ENCODE data around the gene NPEPPS.
A peak's percentile ranks its signal among the peaks of the same experiment; 100 is the strongest.
"Not testable (repeated sequence)": the region's sequence is repeated elsewhere in the genome, so short reads cannot be mapped to it uniquely, and the experiment has no call there.

NPEPPS gene

DNA sequence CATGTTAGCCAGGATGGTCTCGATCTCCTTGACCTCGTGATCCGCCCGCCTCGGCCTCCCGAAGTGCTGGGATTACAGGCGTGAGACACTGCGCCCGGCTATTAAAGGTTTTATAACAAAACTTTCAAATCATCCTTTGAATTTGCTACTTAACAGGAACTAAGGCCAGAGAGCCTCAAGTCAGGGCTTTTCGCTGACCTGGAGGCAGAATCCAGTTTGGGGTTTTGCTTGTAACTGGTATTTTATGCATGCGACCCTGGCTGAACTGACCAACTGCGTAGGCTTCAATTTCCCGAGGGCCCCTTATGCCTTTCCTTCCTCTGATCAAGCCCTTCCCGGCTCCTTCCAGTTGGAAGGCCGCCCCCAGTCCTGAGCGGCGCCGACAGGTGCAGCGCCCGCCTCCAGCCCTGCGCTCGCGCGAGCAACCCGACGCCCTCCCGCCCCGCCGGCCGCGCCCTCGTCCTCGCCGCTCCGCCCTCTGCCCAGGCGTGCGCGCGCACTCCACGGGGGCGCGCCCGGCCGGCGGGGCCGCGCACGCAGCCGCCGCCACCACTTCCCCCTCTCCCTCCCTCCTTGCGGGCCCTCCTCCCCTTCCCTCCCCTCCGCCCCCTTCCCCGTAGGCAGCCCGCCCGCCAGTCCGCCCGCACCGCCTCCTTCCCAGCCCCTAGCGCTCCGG is at the start of gene NPEPPS:
NPEPPS (plus strand) TSS at position 552 of the 676 bp plus-strand sequence. CDS start 193 bp downstream, outside the sequence.
- H3K27me3 ChIP-seq, H3K36me3 ChIP-seq, H3K9me3 ChIP-seq: not testable (repeated sequence)
- Histone ChIP-seq H3K4me1 (ENCODE audit: control insufficient read depth in 1 of 2, insufficient read depth in 1 of 2, low read depth in 1 of 2, low read length in 1 of 2) (peaks cover 10 to 15% of the 10 kb centered on the region in 2 experiments), H3K4me3 (ENCODE audit: low read depth in 1 of 2, low read length in 1 of 2) (peak within 1 kb of the TSS; percentile 68 to 69), H3K27ac (peak within 1 kb of the TSS; percentile 88)

GRCh38 chr17:47491841-47492212 is 39.1 kb upstream of the NPEPPS start:
- H3K4me1 ChIP-seq (ENCODE audit: control insufficient read depth in 1 of 2, insufficient read depth in 1 of 2, low read depth in 1 of 2, low read length in 1 of 2); H3K27me3 ChIP-seq; H3K9me3 ChIP-seq; H3K36me3 ChIP-seq: not testable (repeated sequence)
- peak overlapping the region; percentile 70 for H3K27ac ChIP-seq
- peak overlapping the region; percentile 68 to 71 for H3K4me3 ChIP-seq (ENCODE audit: low read depth in 1 of 2, low read length in 1 of 2)

DNA sequence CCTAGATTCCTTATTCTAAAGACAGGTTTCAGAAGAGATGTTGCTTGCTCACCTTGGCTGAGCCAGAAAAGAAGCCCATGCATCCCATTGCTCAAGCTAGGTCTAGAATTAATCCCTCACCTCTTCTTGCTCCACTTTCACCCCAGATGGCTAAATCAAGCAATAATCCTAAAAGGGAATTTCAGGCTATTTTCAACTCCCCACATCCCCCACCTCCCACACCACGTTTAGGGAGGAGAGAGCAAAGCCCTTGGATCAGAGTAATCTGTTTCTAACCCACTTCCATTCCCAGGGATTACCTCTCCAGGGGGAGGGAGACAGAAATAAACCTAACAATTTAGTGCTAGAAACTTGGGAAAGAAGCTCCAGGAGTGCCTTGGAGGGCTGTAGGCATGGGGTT is 31.8 kb upstream of the NPEPPS start:
- H3K4me1 ChIP-seq (ENCODE audit: control insufficient read depth in 1 of 2, insufficient read depth in 1 of 2, low read depth in 1 of 2, low read length in 1 of 2) = peaks cover 15 to 17% of the 10 kb centered on the region in 2 experiments
- H3K4me3 ChIP-seq (ENCODE audit: low read depth in 1 of 2, low read length in 1 of 2); H3K27ac ChIP-seq: not testable (repeated sequence)

GRCh38 chr17:47499494-47499893 is 31.4 kb upstream of the NPEPPS start:
- not testable (repeated sequence) for H3K36me3 ChIP-seq; H3K27me3 ChIP-seq; H3K27ac ChIP-seq; H3K4me3 ChIP-seq (ENCODE audit: low read depth in 1 of 2, low read length in 1 of 2); H3K9me3 ChIP-seq
- peaks cover 15 to 17% of the 10 kb centered on the region in 2 experiments for H3K4me1 ChIP-seq (ENCODE audit: control insufficient read depth in 1 of 2, insufficient read depth in 1 of 2, low read depth in 1 of 2, low read length in 1 of 2)

More for the DNA sequence above, 31.8 kb upstream of the NPEPPS start:
- H3K9me3 ChIP-seq, H3K36me3 ChIP-seq, H3K27me3 ChIP-seq: not testable (repeated sequence)

DNA sequence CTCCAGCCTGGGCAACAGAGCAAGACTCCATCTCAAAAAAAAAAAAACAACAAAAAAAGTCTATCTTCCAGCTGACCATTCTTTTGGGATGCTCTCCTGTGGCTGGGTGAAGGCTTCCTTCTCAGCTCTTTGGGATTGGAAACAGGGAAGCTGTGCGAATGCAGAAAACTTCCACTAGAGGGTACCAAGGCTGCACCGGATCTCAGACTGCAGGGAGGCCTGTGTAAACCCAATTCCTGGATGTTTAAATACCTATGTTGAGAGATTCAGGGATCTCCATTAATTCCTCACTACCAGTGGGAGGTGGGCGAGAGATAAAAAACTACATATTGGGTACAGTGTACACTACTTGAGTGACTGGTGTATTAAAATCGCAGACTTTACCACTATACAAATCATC is 30.3 kb upstream of the NPEPPS start:
- H3K9me3 ChIP-seq; H3K27me3 ChIP-seq; H3K4me3 ChIP-seq (ENCODE audit: low read depth in 1 of 2, low read length in 1 of 2); H3K36me3 ChIP-seq; H3K27ac ChIP-seq: not testable (repeated sequence)
- peaks cover 15 to 17% of the 10 kb centered on the region in 2 experiments for H3K4me1 ChIP-seq (ENCODE audit: control insufficient read depth in 1 of 2, insufficient read depth in 1 of 2, low read depth in 1 of 2, low read length in 1 of 2)

- H3K27me3 ChIP-seq; H3K9me3 ChIP-seq; H3K4me3 ChIP-seq (ENCODE audit: low read depth in 1 of 2, low read length in 1 of 2); H3K36me3 ChIP-seq: not testable (repeated sequence)
- Histone ChIP-seq H3K4me1 (ENCODE audit: control insufficient read depth in 1 of 2, insufficient read depth in 1 of 2, low read depth in 1 of 2, low read length in 1 of 2) (peaks cover 27 to 31% of the 10 kb centered on the region in 2 experiments), H3K27ac (peak overlapping the region; percentile 68)
Observed at GRCh38 chr17:47502122-47502731, 28.7 kb upstream of the NPEPPS start.

GRCh38 chr17:47502776-47503455 is 28.0 kb upstream of the NPEPPS start:
- Histone ChIP-seq H3K27ac (peak overlapping the region; percentile 68), H3K4me1 (ENCODE audit: control insufficient read depth in 1 of 2, insufficient read depth in 1 of 2, low read depth in 1 of 2, low read length in 1 of 2) (peaks cover 33 to 37% of the 10 kb centered on the region in 2 experiments)
- H3K4me3 ChIP-seq (ENCODE audit: low read depth in 1 of 2, low read length in 1 of 2); H3K36me3 ChIP-seq; H3K27me3 ChIP-seq; H3K9me3 ChIP-seq: not testable (repeated sequence)

DNA sequence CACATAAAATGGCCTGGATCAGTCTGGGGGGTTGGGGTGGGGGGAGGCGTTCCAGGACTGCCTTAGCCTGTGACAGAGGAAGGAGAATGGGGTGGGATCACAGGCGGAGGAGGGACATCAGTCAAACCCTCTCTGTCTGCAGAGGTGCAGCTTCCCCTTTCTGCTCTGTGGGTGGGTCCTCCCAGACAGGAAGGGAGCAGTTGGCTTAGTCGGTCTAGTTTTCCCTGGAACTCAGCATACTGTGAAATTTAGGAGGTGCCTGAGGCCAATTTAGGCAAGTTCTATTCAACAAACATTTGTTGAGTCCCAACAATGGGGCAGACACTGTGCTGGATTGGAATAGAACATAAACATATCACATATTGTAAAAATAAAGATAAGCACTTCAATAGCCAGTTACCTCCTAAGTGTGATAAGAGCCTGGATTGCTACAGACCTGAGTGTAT is 19.2 kb upstream of the NPEPPS start:
- Histone ChIP-seq H3K4me3 (ENCODE audit: low read depth in 1 of 2, low read length in 1 of 2) (peak overlapping the region in 1 of 2 experiments; percentile 21), H3K27ac (peak overlapping the region; percentile 58), H3K4me1 (ENCODE audit: control insufficient read depth in 1 of 2, insufficient read depth in 1 of 2, low read depth in 1 of 2, low read length in 1 of 2) (peaks cover 16 to 19% of the 10 kb centered on the region in 2 experiments)
- H3K27me3 ChIP-seq, H3K9me3 ChIP-seq, H3K36me3 ChIP-seq: not testable (repeated sequence)

DNA sequence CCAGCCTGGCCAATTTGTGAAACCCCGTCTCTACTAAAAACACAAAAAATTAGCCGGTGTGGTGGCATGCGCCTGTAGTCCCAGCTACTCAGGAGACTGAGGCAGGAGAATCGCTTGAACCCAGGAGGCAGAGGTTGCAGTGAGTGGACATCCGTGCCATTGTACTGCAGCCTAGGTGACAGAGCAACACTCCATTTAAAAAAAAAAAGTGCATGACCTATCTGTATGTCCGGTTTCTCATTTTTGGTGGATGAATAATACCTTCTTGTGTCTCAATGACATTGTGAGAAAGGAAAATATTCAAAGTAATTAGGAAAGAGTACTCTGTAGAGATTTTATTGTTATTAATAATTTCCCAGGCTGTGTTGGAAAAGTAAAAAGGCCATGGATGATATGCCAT is 17.6 kb upstream of the NPEPPS start:
- not testable (repeated sequence) for H3K27me3 ChIP-seq; H3K27ac ChIP-seq; H3K9me3 ChIP-seq; H3K4me3 ChIP-seq (ENCODE audit: low read depth in 1 of 2, low read length in 1 of 2); H3K36me3 ChIP-seq
- peaks cover 7 to 11% of the 10 kb centered on the region in 2 experiments for H3K4me1 ChIP-seq (ENCODE audit: control insufficient read depth in 1 of 2, insufficient read depth in 1 of 2, low read depth in 1 of 2, low read length in 1 of 2)

- not testable (repeated sequence) for H3K27ac ChIP-seq; H3K4me3 ChIP-seq (ENCODE audit: low read depth in 1 of 2, low read length in 1 of 2); H3K9me3 ChIP-seq; H3K27me3 ChIP-seq; H3K36me3 ChIP-seq
- H3K4me1 ChIP-seq (ENCODE audit: control insufficient read depth in 1 of 2, insufficient read depth in 1 of 2, low read depth in 1 of 2, low read length in 1 of 2) = peaks cover 10 to 13% of the 10 kb centered on the region in 2 experiments
Observed at GRCh38 chr17:47518880-47519279, 12.0 kb upstream of the NPEPPS start.

DNA sequence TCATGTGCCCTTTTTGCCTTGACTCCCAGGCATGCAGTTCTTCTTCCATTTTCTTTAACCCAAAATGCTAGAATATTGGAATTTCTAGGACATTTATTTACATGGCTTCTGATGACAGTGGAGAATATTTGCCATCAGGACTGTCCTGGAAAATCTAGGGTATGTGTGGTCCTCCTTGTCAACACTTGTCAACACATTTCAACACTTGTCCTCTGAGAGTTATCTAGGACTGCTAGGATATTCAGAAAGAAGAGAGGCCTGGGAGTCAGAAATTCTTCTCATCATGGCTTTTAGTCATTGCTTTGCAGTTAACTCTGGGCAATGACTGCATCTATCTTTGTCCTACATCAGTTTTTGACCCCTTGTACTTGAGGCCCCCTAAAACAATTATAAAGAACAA is 11.5 kb upstream of the NPEPPS start:
- peaks cover 10 to 13% of the 10 kb centered on the region in 2 experiments for H3K4me1 ChIP-seq (ENCODE audit: control insufficient read depth in 1 of 2, insufficient read depth in 1 of 2, low read depth in 1 of 2, low read length in 1 of 2)
- not testable (repeated sequence) for H3K27ac ChIP-seq; H3K4me3 ChIP-seq (ENCODE audit: low read depth in 1 of 2, low read length in 1 of 2); H3K27me3 ChIP-seq; H3K36me3 ChIP-seq; H3K9me3 ChIP-seq

GRCh38 chr17:47520279-47520678 is 10.6 kb upstream of the NPEPPS start:
- not testable (repeated sequence) for H3K4me3 ChIP-seq (ENCODE audit: low read depth in 1 of 2, low read length in 1 of 2); H3K36me3 ChIP-seq; H3K9me3 ChIP-seq; H3K27me3 ChIP-seq; H3K27ac ChIP-seq
- H3K4me1 ChIP-seq (ENCODE audit: control insufficient read depth in 1 of 2, insufficient read depth in 1 of 2, low read depth in 1 of 2, low read length in 1 of 2) = peaks cover 10 to 13% of the 10 kb centered on the region in 2 experiments

GRCh38 chr17:47521434-47521833 is 9.5 kb upstream of the NPEPPS start:
- peaks cover 10 to 13% of the 10 kb centered on the region in 2 experiments for H3K4me1 ChIP-seq (ENCODE audit: control insufficient read depth in 1 of 2, insufficient read depth in 1 of 2, low read depth in 1 of 2, low read length in 1 of 2)
- not testable (repeated sequence) for H3K9me3 ChIP-seq; H3K36me3 ChIP-seq; H3K4me3 ChIP-seq (ENCODE audit: low read depth in 1 of 2, low read length in 1 of 2); H3K27ac ChIP-seq; H3K27me3 ChIP-seq

Measured in neutrophil (primary cell).